ENCODE measurements around the gene NFATC2.

GRCh38 chr20:51495921-51496545 lies 46.5 kb downstream of the NFATC2 start:
- TF ChIP-seq CTCF (IDR thresholded peaks at IDR 0.05) (no peak), POLR2AphosphoS5 (IDR thresholded peaks at IDR 0.05) (no peak), POLR2A (IDR thresholded peaks at IDR 0.05) (no peak)

Data from breast epithelium (tissue), 3 donors.